OCI-LY7 (cell line): ENCODE results near the gene GOLGA3.

Experiments used
- EZH2phosphoT487 ChIP-seq: fragments of 200-600 bp; sonication (generic); IDR thresholded peaks from 2 replicates; pipeline ENCODE4 v1.6.1; 2018; ENCODE audit warnings: low read depth, borderline replicate concordance, mild to moderate bottlenecking, mixed run types, antibody characterized with exemption, low read length, moderate library complexity, mixed read lengths
- TF ChIP-seq, protein P1 (sequence below): fragments of 200-600 bp; sonication (generic); conservative IDR thresholded peaks from 2 replicates; pipeline ENCODE4 v1.5.1; 2014; ENCODE audit warnings: mild to moderate bottlenecking, antibody characterized with exemption, low read length, moderate library complexity, mixed read lengths

DNA sequence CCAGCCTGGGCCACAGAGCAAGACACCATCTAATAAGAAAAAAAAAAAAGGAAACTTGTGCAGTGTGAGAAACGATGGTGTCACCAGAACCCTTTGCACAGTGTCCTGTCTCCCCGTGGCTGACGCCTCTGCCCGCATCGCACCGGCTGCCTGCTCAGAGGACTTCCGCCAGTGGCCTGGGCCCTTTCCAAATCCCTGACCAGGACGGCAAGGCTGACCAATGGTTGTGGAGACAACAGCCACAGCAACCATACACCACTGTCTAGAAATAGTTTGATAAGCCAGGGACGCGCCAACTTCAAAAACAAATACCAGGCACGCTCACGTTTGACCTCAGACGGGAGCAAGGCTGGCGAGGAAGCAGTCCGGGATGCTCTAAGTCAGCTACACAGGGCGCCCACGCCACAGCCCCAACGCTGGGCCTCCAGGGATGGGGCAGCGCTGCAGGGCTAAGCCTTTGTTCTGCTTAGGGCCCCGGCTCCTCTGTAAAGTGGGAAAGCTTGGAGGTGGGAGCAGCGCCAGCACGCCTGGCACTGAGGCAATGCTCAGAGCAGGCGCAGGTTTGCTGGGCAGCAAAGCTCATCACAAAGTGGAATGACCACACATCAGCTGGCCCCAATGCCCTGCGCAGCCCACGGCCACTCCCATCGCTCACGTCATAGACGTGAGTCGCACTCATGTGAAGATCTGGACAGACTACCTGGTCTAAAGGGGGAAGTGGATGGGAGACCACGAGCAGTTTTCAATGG is 105.5 kb downstream of the GOLGA3 start:
- TF ChIP-seq, protein P1, sequence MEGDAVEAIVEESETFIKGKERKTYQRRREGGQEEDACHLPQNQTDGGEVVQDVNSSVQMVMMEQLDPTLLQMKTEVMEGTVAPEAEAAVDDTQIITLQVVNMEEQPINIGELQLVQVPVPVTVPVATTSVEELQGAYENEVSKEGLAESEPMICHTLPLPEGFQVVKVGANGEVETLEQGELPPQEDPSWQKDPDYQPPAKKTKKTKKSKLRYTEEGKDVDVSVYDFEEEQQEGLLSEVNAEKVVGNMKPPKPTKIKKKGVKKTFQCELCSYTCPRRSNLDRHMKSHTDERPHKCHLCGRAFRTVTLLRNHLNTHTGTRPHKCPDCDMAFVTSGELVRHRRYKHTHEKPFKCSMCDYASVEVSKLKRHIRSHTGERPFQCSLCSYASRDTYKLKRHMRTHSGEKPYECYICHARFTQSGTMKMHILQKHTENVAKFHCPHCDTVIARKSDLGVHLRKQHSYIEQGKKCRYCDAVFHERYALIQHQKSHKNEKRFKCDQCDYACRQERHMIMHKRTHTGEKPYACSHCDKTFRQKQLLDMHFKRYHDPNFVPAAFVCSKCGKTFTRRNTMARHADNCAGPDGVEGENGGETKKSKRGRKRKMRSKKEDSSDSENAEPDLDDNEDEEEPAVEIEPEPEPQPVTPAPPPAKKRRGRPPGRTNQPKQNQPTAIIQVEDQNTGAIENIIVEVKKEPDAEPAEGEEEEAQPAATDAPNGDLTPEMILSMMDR = no peak
- no peak for TF ChIP-seq EZH2phosphoT487
